ENCODE measurements around the gene OPRD1.
"Not testable (repeated sequence)": the region's sequence is repeated elsewhere in the genome, so short reads cannot be mapped to it uniquely, and the experiment has no call there.

OPRD1 gene

DNA sequence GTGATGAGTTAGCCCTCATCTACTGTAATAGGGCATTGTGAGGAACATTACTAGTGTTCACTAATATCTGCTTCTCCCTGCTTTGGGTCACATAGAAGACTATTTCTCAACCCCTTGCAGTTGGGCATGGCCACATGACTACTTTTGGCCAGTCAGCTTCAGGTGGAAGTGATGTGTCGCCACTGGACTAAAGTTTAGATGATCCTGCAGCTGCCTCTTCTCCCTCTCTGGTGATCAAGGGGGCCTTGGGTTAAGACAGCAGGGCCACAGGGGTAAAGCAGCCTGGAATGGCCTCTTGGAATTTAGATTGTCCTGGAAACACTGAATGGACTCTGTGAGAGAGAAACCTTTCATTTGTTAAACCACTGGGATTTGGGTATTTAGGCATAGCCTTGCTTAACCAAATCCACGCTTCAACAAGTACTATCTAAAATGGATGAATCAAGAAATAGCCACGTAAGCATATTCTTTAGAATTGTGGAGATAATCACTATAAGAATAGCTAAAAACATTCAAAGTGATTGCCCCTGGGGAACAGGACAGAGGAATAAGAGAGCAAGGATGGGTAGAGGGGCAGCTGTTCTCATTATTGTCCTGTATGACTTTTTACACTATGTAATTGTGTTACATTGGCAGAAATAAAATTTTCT lies 41.2 kb downstream of the OPRD1 start:
- no peak for ATAC-seq
- peaks cover 29% of the 10 kb centered on the region for H3K27me3 Mint-ChIP-seq
- DNase-seq: no peak
- no peaks in the 10 kb centered on the region for H3K9me3 Mint-ChIP-seq
- no peak overlapping the region for H3K4me3 Mint-ChIP-seq
- H3K27ac Mint-ChIP-seq: no peak overlapping the region
- H3K4me1 Mint-ChIP-seq: peaks cover 8% of the 10 kb centered on the region

DNA sequence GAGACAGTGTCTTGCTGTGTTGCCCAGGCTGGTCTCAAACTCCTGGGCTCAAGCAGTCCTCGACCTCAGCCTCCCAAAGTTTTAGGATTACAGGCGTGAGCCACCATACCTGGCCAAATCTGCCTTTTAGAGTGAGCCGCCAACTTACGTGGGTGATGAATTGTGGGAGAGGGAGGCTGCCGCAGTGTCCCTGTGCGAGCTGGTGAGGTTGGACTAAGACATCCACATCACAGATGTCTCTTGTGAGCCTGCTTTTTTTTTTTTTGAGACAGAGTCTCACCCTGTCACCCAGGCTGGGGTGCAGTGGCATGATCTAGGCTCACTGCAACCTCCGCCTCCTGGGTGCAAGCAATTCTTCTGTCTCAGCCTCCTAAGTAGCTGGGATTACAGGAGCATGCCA lies 42.4 kb downstream of the OPRD1 start:
- not testable (repeated sequence) for H3K4me3 Mint-ChIP-seq, ATAC-seq, H3K4me1 Mint-ChIP-seq, H3K27ac Mint-ChIP-seq, H3K9me3 Mint-ChIP-seq, DNase-seq
- H3K27me3 Mint-ChIP-seq: peaks cover 29% of the 10 kb centered on the region

GRCh38 chr1:28855046-28855445 lies 43.1 kb downstream of the OPRD1 start:
- no peak for ATAC-seq
- Mint-ChIP-seq H3K27ac (no peak overlapping the region), H3K4me3 (no peak overlapping the region), H3K4me1 (peaks cover 8% of the 10 kb centered on the region), H3K9me3 (no peaks in the 10 kb centered on the region), H3K27me3 (peaks cover 29% of the 10 kb centered on the region)
- DNase-seq: no peak

GRCh38 chr1:28855469-28855951 lies 43.5 kb downstream of the OPRD1 start:
- Mint-ChIP-seq H3K4me3 (no peak overlapping the region), H3K9me3 (no peaks in the 10 kb centered on the region), H3K27ac (no peak overlapping the region), H3K27me3 (peaks cover 29% of the 10 kb centered on the region), H3K4me1 (peaks cover 8% of the 10 kb centered on the region)
- DNase-seq (no peak), ATAC-seq (no peak)

GRCh38 chr1:28855969-28856368 lies 44.0 kb downstream of the OPRD1 start:
- H3K4me1 Mint-ChIP-seq: peaks cover 8% of the 10 kb centered on the region
- no peaks in the 10 kb centered on the region for H3K9me3 Mint-ChIP-seq
- H3K4me3 Mint-ChIP-seq: no peak overlapping the region
- DNase-seq (no peak), ATAC-seq (no peak)
- peaks cover 29% of the 10 kb centered on the region for H3K27me3 Mint-ChIP-seq
- no peak overlapping the region for H3K27ac Mint-ChIP-seq

GRCh38 chr1:28860332-28861073 lies 48.5 kb downstream of the OPRD1 start:
- ATAC-seq: no peak
- peaks cover 13% of the 10 kb centered on the region for H3K27me3 Mint-ChIP-seq

DNA sequence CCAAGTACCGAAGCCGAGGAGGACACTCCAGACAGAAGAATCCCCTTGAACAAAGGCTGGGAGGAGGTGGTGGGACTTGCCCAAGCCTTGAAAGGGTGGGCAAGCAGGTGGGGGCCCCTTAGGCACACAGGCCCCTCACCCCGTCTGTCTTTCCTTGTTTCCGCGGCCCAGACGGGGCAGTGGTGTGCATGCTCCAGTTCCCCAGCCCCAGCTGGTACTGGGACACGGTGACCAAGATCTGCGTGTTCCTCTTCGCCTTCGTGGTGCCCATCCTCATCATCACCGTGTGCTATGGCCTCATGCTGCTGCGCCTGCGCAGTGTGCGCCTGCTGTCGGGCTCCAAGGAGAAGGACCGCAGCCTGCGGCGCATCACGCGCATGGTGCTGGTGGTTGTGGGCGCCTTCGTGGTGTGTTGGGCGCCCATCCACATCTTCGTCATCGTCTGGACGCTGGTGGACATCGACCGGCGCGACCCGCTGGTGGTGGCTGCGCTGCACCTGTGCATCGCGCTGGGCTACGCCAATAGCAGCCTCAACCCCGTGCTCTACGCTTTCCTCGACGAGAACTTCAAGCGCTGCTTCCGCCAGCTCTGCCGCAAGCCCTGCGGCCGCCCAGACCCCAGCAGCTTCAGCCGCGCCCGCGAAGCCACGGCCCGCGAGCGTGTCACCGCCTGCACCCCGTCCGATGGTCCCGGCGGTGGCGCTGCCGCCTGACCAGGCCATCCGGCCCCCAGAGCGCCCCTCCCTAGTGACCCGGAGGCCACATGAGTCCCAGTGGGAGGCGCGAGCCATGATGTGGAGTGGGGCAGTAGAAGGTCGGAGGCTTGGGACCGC lies 50.8 kb downstream of the OPRD1 start:
- H3K27ac Mint-ChIP-seq: no peak overlapping the region

More at GRCh38 chr1:28860332-28861073, 48.5 kb downstream of the OPRD1 start:
- no peak overlapping the region for H3K4me3 Mint-ChIP-seq
- no peaks in the 10 kb centered on the region for H3K9me3 Mint-ChIP-seq
- peaks cover under 1% of the 10 kb centered on the region for H3K4me1 Mint-ChIP-seq
- H3K27ac Mint-ChIP-seq: no peak overlapping the region
- no peak for DNase-seq

DNA sequence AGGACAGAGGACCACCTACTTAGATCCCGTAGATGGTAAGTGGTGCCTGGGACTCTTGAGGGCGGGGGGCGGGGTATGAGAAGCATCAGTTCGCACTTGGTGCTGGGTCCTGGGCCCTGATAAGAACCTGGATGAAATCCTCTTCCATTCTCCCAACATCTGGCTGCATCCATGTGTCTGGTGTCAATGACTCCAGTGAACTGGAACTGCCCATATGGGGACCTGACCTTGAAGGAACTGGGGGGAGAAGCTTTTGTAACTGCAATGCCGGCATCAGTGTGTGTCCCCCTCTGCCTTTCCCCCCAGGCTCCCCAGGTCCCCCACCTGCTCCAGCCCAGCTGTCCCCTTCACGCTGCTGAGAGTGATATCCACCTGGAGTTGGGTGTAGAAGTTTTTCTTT lies 52.7 kb downstream of the OPRD1 start:
- Mint-ChIP-seq H3K9me3 (no peaks in the 10 kb centered on the region), H3K27me3 (peaks cover 7% of the 10 kb centered on the region), H3K4me3 (no peak overlapping the region), H3K27ac (peak overlapping the region in 1 of 2 donors; percentile 57), H3K4me1 (no peaks in the 10 kb centered on the region)
- DNase-seq (no peak), ATAC-seq (no peak)

More for the DNA sequence above, 50.8 kb downstream of the OPRD1 start:
- Mint-ChIP-seq H3K27me3 (peaks cover 7% of the 10 kb centered on the region), H3K9me3 (no peaks in the 10 kb centered on the region), H3K4me1 (no peaks in the 10 kb centered on the region), H3K4me3 (no peak overlapping the region)
- DNase-seq (no peak), ATAC-seq (peak; percentile 9)

DNA sequence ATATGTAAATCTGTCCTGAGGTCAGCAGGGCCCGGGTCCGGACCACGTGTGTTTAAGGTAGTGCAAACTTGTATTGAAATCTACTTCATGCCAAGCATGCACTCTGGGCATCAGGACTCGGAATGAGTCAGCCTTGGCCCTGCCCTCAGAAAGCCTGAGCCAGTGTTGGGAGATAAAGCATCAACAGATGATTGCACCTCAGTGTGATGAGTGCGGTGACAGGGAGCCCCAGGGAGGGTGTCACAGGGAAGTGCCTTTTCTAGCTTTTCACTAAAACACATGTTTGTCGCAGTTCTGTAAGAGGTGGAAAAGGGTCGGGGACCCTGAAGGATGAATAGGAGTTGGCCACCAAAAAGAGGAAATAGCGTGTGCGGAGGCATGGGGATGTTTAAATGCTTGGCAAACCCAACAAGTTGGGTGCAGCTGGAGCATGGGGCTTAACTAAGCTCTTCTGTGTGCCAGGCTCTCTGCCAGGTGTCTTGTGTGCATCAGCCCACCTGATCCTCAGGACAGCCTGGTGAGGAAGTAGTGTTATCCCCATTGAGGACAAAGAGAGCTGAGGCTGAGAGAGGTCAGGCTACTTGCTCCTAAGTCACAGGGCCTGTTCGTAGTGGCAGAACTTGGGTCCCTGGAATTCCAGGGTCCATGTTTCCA lies 54.2 kb downstream of the OPRD1 start:
- Mint-ChIP-seq H3K9me3 (no peaks in the 10 kb centered on the region), H3K27me3 (peaks cover 7% of the 10 kb centered on the region), H3K27ac (peak overlapping the region in 1 of 2 donors; percentile 25), H3K4me1 (no peaks in the 10 kb centered on the region), H3K4me3 (no peak overlapping the region)
- DNase-seq (no peak), ATAC-seq (no peak)

DNA sequence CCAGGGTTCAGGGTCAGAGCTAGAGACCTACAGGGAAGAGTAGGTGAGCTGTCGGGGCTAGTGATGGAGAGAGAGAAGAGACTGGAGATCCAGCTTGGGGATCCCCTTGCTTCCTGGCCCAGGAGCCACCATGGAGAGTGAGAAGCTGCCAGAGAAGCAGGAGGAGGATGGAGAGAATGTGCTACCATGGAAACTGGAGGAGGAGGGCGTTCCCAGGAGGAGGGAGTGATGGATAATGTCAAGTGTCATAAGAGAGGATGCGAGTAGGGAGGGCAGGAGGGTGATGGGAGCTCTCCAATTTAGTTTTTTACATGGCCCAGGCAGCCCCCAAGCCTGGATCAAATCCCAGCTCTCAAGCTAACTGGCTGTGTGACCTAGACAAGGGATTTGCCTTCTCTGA lies 55.9 kb downstream of the OPRD1 start:
- no peak for DNase-seq
- Mint-ChIP-seq H3K27ac (no peak overlapping the region), H3K4me1 (no peaks in the 10 kb centered on the region), H3K27me3 (peaks cover 7% of the 10 kb centered on the region), H3K9me3 (no peaks in the 10 kb centered on the region), H3K4me3 (no peak overlapping the region)
- ATAC-seq: no peak

- Mint-ChIP-seq H3K27ac (no peak overlapping the region), H3K9me3 (no peaks in the 10 kb centered on the region), H3K27me3 (peaks cover 16% of the 10 kb centered on the region), H3K4me3 (no peak overlapping the region), H3K4me1 (no peaks in the 10 kb centered on the region)
- no peak for ATAC-seq
- DNase-seq: no peak
Measured at GRCh38 chr1:28869952-28870351, 58.0 kb downstream of the OPRD1 start.

DNA sequence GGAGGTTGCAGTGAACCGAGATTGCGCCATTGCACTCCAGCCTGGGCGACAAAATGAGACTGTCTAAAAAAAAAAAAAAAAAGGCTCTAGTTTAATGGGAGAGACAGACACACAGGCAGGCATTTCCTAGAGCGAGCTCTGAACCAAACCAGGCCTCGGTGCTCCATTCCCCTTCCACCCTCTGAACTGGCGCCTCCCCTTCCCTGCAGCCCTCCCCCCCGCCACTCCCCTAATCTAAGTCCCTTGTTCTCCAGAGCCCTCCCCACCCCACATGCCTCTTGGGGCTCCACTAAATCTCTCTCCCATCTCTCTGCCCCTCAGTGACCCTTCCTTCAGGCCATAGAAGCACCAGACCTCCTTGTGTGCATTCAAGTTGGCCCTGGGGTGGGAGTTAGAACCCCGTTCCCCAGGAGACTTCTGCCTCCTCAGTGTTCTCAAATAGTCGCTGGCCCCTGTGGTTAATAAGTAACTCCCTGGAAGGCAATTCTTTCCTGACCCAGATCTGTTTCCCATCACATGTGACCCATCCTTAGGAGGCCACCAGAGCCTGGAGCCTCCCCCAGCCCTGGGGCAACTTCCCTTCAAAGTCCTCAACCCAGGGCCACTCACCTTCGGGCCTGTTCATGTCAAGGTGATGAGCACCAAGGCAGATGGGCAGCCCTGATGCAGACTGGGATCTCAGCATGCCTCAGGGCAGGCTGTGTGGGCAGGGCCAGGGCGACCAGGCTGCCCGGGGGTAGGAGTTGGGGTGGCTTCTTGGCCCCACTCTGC lies 59.8 kb downstream of the OPRD1 start:
- no peak overlapping the region for H3K27ac Mint-ChIP-seq
- H3K9me3 Mint-ChIP-seq: no peaks in the 10 kb centered on the region
- H3K4me3 Mint-ChIP-seq: no peak overlapping the region
- peaks cover 20% of the 10 kb centered on the region for H3K27me3 Mint-ChIP-seq
- DNase-seq (no peak), ATAC-seq (no peak)
- peaks cover under 1% of the 10 kb centered on the region for H3K4me1 Mint-ChIP-seq

DNA sequence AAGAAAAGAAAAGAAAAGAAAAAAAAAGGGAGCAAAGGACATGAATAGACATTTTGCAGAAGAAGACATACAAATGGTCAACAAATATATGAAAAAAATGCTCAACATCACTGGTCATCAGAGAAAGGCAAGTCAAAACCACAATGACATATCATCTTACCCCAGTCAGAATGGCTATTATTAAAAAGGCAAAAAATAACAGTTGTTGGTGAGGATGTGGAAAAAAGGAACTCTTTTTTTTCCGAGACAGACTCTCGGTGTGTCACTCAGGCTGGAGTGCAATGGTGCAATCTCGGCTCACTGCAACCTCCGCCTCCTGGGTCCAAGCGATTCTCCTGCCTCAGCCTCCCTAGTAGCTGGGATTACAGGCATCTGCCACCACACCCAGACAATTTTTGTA lies 63.2 kb downstream of the OPRD1 start:
- not testable (repeated sequence) for H3K27ac Mint-ChIP-seq

GRCh38 chr1:28877132-28877781 lies 65.3 kb downstream of the OPRD1 start:
- H3K9me3 Mint-ChIP-seq: no peaks in the 10 kb centered on the region
- peak; percentile 70 to 72 for DNase-seq
- H3K4me3 Mint-ChIP-seq: no peak overlapping the region
- H3K4me1 Mint-ChIP-seq: peaks cover 11% of the 10 kb centered on the region
- peaks cover 20% of the 10 kb centered on the region for H3K27me3 Mint-ChIP-seq
- ATAC-seq: peak; percentile 79
- no peak overlapping the region for H3K27ac Mint-ChIP-seq

More for the DNA sequence above, 63.2 kb downstream of the OPRD1 start:
- H3K4me1 Mint-ChIP-seq, ATAC-seq, H3K4me3 Mint-ChIP-seq, H3K9me3 Mint-ChIP-seq, DNase-seq: not testable (repeated sequence)
- H3K27me3 Mint-ChIP-seq: peaks cover 20% of the 10 kb centered on the region

Measured in stimulated activated naive CD8-positive, alpha-beta T cell treated with anti-CD3 and anti-CD28 coated beads, Interleukin-15, amount 100 ng/mL, for 72 hours (primary cell).